Fibroblast of skin of scalp (primary cell): Measurements from ENCODE around the gene CFAP300. TPM values are rescaled to one million over a fixed set of nuclear protein-coding genes. Genes with fewer than 3 reads are reported as not detected.

Source experiments
- DNase-seq: peaks from one replicate; pipeline ENCODE4 v3.0.0-alpha.2; 2013
- polyA plus RNA-seq, 2 experiments: library from polyadenylated mRNA; unstranded; fragments of 120-200 nt; gene quantifications; one replicate each; pipeline ENCODE4 v1.2.1, GENCODE V29; 2013; ENCODE audit not compliant: insufficient read length in 2 of 2

The CFAP300 gene
- polyA plus RNA-seq (2013, experiment 1 of 2; ENCODE audit: insufficient read length), result 10.3 TPM
- polyA plus RNA-seq (2013, experiment 2 of 2; ENCODE audit: insufficient read length), result 9.1 TPM

DNA sequence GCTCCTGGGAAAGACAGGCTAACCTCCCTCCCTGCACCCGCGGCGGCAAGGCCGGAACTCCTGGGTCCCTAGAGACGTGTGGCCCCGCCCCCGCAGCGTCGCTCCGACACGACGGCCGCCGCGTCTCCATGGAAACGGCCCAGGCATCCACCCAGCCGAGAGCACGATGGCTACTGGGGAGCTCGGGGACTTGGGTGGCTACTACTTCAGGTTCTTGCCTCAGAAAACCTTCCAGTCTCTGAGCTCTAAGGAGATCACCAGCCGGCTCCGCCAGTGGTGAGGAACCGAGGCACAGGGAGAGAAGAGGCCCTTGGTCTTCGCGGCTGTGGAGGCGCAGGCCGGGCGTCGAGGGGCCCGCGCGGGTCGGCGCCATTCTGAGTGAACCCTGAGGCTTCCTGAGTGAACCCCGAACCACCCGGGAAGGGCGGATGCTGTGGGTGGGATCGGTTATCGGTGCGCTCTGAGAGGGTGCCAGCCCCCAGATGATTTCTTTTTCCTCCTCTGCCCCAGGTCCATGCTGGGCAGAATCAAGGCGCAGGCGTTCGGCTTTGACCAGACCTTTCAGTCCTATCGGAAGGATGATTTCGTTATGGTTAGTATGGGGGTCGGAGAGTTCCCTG, at the start of gene CFAP300:
TSS of gene CFAP300 (plus strand) at position 133 of the 620 bp plus-strand sequence. CDS start at position 167, 34 bp downstream.
- peak; percentile 93 for DNase-seq

DNA sequence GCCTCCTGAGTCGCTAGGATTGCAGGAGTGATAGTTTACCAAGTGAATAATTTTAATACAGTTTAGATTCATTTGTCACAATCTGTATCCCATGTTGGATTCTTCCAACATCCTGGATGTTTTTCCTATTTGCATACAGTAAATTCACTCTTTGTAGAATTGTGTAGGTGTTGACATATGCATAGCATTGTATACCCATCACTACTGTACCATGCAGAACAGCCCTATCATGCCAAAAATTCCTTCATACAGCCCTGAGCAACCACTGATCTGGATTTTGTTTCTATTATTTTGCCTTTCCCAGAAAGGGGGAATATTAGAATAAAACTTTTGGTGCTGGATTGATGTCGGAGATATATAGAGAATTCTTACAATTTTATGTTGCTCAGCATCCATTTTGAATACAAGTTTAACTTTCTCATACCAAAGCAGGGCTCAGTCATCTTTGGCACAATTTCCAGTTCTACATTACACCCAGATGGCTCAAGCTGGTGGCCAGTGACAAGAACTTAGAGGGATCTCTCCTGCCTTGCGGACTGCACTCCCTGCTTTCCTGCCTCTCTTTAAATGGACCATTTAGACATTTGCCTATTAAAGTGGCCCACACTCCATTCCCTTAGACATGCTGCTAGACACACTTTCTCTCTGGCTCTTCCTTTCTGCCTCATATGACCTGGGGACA, 45.4 kb upstream of the CFAP300 start:
- no peak for DNase-seq

DNA sequence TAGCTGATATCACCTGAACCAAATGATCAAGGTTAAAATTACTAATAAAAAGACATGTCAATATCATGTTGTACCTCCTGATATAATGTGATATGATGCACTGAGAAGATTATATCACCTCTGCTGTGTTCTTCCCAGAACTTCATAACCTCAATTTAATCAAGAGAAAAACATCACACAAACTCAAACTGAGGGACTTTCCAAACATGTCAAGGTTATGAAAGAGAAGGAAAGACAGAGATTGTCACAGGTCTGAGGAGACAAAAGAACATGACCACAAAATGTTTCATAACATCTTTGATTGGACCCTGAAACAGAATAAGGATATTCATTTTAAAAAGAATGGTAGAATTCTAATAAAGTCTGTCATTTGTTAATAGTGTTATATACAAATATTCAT, 43.0 kb upstream of the CFAP300 start:
- DNase-seq, result no peak

DNA sequence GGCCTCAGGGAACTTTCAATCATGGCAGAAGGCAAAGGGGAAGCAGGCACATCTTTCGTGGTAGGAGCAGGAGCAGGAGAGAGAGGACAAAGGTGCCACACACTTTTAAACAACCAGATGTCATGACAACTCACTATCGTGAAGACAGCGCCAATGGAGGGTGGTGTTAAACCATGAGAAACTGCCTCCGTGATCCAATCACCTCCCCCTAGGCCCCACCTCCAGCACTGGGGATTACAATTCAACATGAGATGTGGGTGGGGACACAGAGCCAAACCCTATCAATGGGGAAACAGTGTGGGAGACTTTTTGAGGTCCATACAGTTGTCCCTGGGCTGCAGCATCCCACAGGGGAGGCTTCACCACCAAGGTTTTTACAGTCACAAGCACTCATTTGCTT, 41.9 kb upstream of the CFAP300 start:
- no peak for DNase-seq

DNA sequence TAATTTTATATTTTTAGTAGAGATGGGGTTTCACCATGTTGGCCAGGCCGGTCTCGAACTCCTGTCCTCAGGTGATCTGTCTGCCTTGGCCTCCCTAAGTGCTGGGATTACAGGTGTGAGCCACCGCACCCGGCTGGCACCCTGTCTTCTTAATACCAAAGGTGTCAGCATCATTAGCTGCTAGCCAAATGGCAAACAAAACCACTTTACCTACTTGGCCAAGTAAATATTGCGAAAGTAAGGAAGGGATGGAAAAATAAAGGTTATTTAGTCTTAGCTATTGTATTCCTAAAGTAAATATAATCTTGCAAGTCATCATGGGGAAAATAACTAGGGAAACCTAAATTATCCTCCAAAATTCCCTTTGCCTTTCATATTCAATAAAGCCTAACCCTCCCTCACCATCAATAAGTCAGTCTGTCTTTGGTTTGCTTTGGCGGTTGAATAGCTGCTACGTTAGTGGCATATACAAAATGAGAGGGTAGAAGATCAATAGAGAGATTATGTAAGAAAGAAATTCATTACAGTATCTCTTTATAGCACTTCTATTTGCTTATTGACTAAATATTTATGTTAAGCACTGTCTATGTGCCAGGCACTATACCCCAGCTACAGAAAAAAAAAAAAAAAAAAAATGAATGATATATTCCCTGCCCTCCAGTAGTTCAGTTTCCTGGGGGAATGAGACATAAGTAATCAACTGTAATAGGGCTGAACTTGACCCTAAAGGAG, 40.2 kb upstream of the CFAP300 start:
- no peak for DNase-seq

DNA sequence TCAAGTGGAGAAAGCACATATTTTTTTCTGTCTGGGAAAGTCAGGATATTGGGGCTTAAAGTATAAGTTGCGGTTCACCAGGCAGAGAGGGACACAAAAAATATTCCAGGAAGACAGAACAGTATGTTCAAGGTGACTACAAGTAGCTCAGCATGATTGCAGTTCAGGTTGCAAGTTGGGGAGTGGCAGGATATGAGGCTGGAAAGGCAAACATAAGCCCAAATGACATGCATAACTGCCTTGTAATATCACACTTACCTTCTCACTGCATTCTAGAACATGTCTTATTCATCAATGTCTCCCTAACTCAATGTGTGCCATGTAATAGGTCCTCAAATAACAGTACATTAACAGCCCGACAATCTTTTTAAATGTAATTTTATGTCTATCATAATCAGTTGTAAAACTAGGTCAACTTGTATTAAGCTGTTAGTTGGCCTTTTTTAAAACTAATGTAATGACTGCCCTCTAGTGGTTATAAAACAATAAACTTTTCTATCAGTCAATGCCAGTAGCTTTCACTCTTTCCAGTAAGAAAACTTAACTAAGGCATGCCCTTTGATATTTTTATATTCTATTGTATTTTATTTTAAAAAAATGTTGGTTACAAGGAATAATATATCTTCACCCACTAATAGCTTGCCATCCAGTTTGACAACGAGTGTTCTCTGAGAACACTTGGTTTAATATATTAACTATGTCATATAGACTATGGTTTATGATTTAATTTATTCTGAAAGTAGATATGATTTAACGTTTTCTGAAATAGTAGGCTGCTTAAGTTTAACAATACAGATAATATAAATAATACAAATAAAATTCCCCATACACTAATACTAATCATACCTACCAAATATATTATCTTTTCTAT, 39.4 kb upstream of the CFAP300 start:
- DNase-seq, result peak; percentile 62

DNA sequence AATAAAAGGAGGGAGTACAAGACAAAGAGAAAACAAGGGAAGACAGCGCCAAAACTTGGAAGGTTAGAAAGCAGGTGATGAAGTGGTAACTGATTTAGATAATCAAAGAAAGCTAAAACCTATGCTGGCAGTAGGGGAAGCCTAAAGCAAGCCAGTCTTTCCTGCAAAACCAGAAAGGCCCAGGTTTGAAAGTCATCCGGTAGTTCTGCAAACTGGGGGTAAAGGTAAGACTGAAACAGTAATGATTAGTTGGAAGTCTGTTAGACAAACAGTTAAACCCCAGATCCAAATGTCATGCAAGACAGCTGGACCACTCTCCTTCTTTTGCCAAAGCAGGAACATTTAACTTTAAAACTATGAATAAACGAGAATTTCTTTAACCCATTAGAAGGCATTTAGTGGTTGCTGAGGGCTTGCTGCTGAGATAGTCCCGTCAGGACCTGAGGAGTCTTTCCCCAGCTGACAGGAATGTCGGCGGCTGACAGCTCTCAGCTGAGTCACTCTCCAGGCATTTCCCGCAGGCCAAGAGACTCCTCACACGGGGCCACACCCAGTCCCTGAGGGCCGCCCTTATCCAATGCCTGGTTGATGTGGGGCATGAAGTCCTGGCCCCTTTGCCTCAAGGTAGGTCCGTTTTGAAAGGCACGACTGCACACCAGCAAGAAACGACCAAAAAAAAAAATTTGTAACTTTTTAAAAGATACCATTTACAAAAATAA, 36.3 kb upstream of the CFAP300 start:
- peak; percentile 97 for DNase-seq

DNA sequence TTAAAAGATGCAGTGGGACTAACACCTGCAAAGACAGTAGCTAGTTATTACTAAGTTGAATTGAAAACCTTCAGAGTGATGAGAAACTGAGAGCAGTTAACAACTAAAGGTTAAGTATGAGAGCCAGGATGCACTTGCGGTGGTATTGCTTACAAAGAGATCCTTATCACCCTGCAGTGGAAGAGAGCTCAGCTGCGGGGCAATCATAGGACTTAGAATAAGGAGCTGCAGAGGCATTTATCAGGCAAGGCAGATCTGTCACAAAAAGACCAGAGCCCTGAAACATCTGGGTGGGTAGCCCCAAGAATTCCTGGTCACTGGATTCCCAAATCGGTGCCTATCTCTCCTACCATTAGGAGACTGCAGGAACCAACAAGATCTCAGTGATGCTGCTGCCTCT, 34.3 kb upstream of the CFAP300 start:
- DNase-seq, result no peak

DNA sequence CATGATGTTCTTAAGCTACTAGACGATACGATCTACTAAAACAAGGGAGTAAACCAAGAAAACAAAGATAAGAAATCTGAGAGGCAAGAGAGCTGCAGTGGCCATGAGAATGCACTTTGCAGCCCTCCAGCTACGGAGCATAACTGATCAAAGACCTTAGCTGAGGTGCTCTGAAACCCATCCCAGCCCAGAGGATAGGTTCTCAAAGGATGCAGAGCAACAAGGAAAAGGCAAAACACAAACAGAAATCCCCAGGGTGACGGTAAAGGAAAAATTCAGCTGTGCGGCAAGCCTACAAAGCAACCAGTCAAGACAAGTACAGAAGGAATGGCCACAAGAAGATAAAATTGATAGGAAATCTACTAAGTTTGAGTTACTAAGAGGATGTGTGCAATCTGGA, 32.5 kb upstream of the CFAP300 start:
- no peak for DNase-seq

DNA sequence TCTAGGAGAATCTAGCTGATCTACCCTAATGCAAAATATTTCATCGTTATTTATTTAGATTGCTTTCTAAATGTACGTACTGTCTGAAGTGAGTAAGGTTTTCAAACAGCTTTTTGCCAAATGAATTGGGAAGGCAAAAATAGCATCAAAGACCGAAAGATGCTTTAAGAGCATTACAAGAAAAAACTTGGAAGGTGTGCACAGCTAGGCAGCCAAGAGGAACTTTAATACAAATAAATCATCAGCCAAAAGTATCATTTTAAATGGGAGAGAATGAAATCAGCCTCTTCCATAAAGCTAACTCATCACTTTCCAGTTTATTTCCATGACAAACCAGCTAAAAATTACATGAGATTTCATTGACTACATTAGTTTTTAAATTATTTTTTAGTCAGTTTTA, 30.2 kb upstream of the CFAP300 start:
- no peak for DNase-seq

DNA sequence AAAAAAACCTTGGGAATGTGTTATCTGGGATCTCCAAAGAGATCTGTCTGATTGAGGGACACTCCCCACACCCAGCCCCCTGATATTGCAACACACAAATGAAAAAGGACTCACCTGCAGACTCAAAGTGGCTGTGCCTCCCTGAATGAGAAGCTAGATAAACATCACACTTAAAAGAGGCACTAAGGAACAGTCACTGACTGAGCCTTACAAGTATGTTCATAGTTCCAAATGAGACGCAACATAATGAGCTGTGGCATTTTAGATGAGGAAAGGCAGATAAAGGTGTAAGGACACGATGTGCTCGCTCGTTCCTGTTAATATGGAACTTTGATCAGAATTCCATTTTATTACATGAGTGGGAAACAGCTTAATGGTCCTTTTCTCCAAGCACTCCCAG, 21.0 kb upstream of the CFAP300 start:
- no peak for DNase-seq

DNA sequence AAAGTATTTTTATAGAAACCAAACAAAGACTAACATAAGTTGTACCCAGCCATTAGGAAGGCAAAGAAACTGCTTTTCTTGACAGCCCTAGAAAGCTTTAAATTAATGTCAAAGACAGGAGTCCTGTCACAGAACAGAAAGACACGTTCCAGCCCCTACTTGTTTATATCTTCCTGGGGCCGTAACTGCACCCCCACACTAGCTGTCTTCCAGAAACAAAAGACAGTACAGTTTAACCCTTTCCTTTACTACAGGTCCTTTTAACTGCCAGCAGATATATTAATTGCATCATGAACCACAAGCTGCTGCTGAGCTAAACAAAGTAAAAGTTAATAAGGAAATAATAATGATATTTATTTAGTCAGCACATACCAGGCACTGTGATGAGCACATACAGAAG, 20.3 kb upstream of the CFAP300 start:
- no peak for DNase-seq

DNA sequence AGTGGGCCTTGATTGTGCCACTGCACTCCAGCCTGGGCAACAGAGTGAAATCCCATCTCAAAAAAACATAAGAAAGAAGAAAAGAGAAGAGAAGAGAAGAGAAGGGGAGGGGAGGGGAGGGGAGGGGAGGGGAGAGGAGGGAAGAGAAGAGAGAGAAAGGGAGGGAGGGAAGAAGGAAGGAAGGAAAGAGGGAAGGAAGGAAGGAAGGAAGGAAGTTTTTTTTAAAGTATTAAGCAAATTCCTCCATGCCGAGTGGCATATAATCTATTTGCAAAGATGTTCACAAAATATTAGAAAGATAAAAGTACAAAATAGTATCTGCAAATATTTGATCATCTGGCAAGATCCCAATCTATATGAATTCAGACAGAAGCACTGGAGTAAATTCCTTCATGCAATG, 10.5 kb upstream of the CFAP300 start:
- DNase-seq, result no peak

DNA sequence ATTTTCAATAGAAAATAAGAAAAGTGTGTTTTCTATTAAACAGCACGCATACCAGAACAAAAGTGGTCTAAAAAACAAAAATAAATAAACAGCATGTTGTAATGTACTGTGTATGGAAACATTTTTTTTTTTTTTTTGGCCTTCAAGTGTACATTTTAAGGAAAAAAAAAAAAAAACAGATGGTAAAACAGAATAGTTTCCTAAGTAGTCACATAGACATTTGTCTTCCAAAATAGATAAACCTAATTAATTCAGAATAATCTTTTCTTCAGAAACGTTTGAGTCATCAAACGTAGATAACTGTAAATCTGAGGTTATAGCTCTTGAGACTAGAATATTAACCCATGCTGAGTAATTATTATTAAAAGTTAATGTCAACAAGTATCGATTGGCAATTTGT, 396 bp upstream of the CFAP300 start:
- no peak for DNase-seq

DNA sequence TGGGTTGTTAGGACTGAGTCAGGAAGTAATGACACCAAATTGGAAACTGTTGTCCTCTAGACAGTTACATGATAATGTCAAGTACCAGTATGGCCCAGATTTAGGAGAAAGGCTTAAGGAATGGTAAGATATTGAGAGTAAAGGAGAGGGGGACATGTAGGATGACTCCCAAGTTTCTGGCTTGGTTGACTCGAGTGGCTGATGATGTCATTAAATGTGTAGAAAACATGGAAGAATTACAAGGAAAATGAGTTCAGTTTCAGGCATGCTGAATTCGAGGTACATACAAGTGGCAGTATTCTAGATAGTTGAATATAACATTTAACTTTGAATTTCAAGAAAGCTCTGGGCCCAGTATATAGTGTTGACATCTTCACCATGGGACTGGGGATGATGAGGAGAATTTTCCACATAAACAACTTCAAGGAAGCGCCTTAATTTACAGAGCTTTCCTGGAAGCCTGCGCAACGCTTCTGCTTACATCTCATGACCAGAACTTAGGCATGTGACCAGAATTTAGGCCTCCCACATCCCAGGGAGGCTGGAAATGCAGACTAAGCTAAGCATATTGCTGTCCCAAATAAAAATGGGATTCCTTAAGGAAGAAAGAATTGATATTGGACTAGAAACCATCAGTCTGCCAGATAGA, 3.8 kb downstream of the CFAP300 start:
- no peak for DNase-seq

DNA sequence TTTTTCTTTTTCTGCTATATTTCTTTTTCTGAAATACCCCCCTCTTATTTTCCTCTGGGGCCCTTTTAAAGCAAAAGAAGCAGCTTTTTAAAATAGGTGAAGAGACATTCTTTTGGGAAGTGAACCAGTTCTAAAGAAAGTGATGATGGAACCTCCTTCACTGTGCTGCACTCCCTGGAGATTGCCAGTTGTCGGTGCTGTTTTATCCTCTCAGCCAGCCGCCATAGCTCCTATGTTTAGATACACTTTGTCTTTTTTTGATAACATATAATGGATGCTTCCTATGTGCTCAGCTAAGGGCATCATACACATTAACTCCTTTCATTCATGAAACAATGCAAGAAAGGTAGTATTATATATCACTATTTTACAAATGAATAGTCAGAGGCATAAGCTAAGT, 14.0 kb downstream of the CFAP300 start:
- peak; percentile 19 for DNase-seq

DNA sequence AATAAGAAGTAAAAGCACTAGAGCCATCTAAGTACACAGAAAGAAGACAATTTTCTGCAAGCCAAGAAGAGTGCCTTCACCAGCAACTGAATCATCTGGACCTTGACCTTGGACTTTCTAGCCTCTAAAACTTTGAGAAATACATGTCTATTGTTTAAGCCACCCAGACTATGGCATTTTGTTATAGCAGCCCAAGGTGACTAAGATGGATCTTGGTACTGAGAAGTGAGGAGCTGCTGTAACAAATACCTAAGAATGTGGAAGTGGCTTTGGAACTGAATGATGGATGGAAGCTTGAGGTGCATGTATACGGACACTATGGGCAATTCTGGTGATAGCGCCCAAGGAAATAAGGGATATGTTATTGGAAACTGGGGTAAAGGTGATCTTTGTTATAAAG, 14.9 kb downstream of the CFAP300 start:
- DNase-seq, result no peak

DNA sequence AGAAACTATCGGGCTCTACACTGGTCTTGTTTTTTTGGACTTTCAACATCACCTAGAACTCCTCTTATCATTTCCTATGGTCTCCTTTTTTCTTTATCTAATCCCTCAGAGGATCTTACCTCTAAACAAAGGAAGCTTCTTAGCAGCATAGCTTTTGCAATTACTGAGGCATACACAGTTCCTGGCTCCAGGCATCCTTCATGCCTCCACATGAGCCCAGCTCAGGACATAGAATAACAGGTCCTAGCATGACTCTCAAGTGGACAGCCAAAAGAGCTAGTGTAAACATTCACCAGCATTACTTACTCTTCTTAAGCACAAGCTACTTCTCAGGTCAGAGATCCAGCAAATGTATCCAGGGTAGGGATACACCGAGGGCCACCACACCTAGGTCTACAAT, 17.1 kb downstream of the CFAP300 start:
- no peak for DNase-seq

DNA sequence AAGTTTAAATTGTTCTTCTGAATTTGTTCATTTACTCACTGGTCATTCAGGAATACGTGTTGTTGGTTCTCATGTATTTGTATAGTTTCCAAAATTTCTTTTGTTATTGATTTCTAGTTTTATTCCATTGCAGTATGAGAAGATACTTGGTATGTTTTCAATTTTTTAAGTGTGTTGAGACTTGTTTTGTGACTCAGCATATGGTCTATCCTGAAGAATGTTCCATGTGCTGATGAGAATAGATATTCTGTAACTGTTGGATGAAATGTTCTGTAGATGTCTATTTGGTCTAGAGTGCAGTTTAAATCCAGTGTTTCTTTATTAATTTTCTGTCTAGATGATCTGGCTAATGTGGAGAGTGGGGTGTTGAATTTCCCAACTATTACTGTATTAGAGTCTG, 23.5 kb downstream of the CFAP300 start:
- DNase-seq, result no peak

DNA sequence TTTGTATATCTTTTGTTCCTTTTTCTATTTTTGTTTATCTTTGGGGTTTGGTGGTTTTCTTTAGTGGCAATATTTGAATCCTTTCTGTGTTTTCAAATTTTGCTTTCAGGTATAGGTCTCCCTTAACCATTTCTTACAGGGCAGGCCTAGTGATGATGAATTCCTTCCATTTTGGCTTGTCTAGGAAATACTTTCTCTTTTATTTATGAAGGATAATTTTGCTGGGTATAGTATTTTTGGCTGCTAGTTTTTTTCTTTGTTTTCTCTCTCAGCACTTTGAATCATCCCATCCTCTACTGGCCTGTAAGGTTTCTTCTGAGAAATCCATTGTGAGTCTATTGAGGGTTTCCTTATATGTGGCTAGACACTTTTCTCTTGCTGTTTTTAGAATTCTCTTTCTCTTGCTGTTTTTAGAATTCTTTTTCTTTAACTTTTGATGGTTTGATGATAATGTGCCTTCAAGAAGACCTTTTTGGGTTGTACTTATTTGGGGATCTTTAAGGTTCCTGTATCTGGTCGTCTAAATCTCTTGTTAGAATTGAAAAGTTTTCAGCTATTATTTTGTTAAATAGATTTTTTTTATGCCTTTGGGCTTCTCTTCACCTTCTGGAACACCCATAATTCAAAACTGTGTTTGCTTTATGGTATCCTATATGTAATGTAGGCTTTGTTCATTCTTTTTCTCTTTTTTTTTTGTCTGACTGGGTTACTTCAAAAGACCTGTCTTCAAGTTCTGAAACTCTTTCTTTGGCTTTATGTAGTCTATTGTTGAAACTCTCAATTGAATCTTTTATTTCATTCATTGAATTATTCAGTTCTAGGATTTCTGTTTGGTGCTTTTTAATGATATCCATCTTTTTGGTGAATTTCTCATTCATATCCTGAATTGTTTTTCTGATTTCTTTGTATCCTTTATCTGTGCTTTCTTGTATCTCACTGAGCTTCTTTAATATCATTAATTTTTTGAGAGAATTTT, 24.5 kb downstream of the CFAP300 start:
- no peak for DNase-seq
